Stimulated activated CD4-positive, alpha-beta T cell treated with anti-CD3 and anti-CD28 coated beads, Interleukin-1b, Interleukin-23, amount 100 ng/mL, for 24 hours (primary cell): Measurements from ENCODE around the gene RND2.

Source experiments
- DNase-seq, 4 experiments: peaks; one replicate each; pipeline ENCODE4 v3.0.0-alpha.2; 2020; ENCODE audit warnings: low read depth in 4 of 4, low spot score in 1 of 4

The RND2 gene

GRCh38 chr17:43069368-43069898 lies 44.4 kb downstream of the RND2 start:
- DNase-seq = no peak

GRCh38 chr17:43070257-43070656 lies 45.2 kb downstream of the RND2 start:
- DNase-seq = no peak

GRCh38 chr17:43070872-43071271 lies 45.8 kb downstream of the RND2 start:
- DNase-seq = no peak

GRCh38 chr17:43074869-43075268 lies 49.8 kb downstream of the RND2 start:
- no peak for DNase-seq

DNA sequence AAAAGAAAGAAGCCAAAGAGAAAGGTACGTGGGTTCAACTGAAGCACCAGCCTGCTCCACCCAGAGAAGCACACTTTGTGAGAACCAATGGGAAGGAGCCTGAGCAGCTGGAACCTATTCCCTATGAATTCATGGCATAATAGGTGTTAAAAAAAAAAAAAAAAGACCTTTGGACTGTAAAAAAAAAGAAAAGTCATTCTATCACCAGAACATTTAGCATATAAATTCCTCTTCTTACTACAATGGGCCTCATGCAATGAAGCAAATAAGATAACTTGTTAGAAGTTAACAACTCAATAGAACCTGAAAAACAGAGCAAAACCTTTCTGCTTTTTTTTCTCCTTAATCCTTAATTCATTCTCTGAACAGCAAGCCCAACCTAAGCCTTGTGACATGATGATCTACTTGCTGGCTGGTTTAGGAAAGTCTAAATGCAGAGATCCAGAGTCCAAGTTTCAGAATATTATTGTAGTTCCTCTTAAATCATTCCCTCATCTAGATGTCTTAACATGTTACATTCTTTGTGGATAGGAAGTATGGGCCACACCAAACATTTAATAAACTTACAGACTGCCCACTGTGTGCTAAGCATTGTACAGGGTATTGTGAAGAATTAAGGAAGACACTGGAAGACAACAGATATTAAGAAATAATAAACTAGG lies 54.7 kb downstream of the RND2 start:
- DNase-seq = no peak
